Measurements from ENCODE around the gene SLC12A8.

Gene SLC12A8

GRCh38 chr3:125134952-125135351, 77.6 kb downstream of the SLC12A8 start:
- H2AFZ ChIP-seq (ENCODE audit: low read length): no peak overlapping the region
- H3K27me3 ChIP-seq (ENCODE audit: insufficient read depth, low read length, poor library complexity, severe bottlenecking): no peaks in the 10 kb centered on the region
- no peaks in the 10 kb centered on the region for H3K9me3 ChIP-seq (ENCODE audit: insufficient read depth, low read depth, low read length)
- no peaks in the 10 kb centered on the region for H4K20me1 ChIP-seq (ENCODE audit: insufficient read depth, low read length, poor library complexity, severe bottlenecking)
- H3K9ac ChIP-seq (ENCODE audit: low read depth, low read length, poor library complexity, severe bottlenecking): no peak overlapping the region
- H3F3A ChIP-seq (ENCODE audit: low read depth): no peaks in the 10 kb centered on the region
- no peaks in the 10 kb centered on the region for H3K36me3 ChIP-seq (ENCODE audit: insufficient read depth, low read length)
- no peak overlapping the region for H3K4me3 ChIP-seq (ENCODE audit: low read length, poor library complexity, severe bottlenecking)
- no peak for TF ChIP-seq EZH2phosphoT487 (IDR thresholded peaks at IDR 0.05; ENCODE audit: borderline replicate concordance)
- TF ChIP-seq CTCF (conservative IDR thresholded peaks at IDR 0.05; ENCODE audit: low read length): no peak
- no peak overlapping the region for H3K4me2 ChIP-seq (ENCODE audit: low read depth, low read length, poor library complexity, severe bottlenecking)
- no peaks in the 10 kb centered on the region for H3K79me2 ChIP-seq (ENCODE audit: insufficient read depth, low read length)
- H3K9me2 ChIP-seq (replicated peaks; ENCODE audit: low read depth, low read length): no peaks in the 10 kb centered on the region
- H3K4me1 ChIP-seq (ENCODE audit: insufficient read depth, low read length, poor library complexity, severe bottlenecking): no peaks in the 10 kb centered on the region

- Histone ChIP-seq H3K9me3 (ENCODE audit: insufficient read depth, low read depth, low read length) (no peaks in the 10 kb centered on the region), H4K20me1 (ENCODE audit: insufficient read depth, low read length, poor library complexity, severe bottlenecking) (no peaks in the 10 kb centered on the region), H3K9ac (ENCODE audit: low read depth, low read length, poor library complexity, severe bottlenecking) (no peak overlapping the region), H3F3A (ENCODE audit: low read depth) (no peaks in the 10 kb centered on the region), H3K9me2 (replicated peaks; ENCODE audit: low read depth, low read length) (no peaks in the 10 kb centered on the region), H2AFZ (ENCODE audit: low read length) (0 out of 2 replicates have a peak overlapping the region, but pooled peaks have one; percentile 28), H3K79me2 (ENCODE audit: insufficient read depth, low read length) (no peaks in the 10 kb centered on the region), H3K4me3 (ENCODE audit: low read length, poor library complexity, severe bottlenecking) (no peak overlapping the region), H3K36me3 (ENCODE audit: insufficient read depth, low read length) (no peaks in the 10 kb centered on the region), H3K4me1 (ENCODE audit: insufficient read depth, low read length, poor library complexity, severe bottlenecking) (peaks cover 5% of the 10 kb centered on the region), H3K27me3 (ENCODE audit: insufficient read depth, low read length, poor library complexity, severe bottlenecking) (no peaks in the 10 kb centered on the region), H3K4me2 (ENCODE audit: low read depth, low read length, poor library complexity, severe bottlenecking) (no peak overlapping the region)
- TF ChIP-seq CTCF (conservative IDR thresholded peaks at IDR 0.05; ENCODE audit: low read length) (no peak), EZH2phosphoT487 (IDR thresholded peaks at IDR 0.05; ENCODE audit: borderline replicate concordance) (no peak)
Measured at GRCh38 chr3:125132815-125133214, 79.7 kb downstream of the SLC12A8 start.

GRCh38 chr3:125129512-125129997, 83.0 kb downstream of the SLC12A8 start:
- H3F3A ChIP-seq (ENCODE audit: low read depth): no peaks in the 10 kb centered on the region
- H2AFZ ChIP-seq (ENCODE audit: low read length): no peak overlapping the region
- H3K4me3 ChIP-seq (ENCODE audit: low read length, poor library complexity, severe bottlenecking): no peak overlapping the region
- no peaks in the 10 kb centered on the region for H3K79me2 ChIP-seq (ENCODE audit: insufficient read depth, low read length)
- H3K9ac ChIP-seq (ENCODE audit: low read depth, low read length, poor library complexity, severe bottlenecking): no peak overlapping the region
- H3K9me3 ChIP-seq (ENCODE audit: insufficient read depth, low read depth, low read length): no peaks in the 10 kb centered on the region
- H3K9me2 ChIP-seq (replicated peaks; ENCODE audit: low read depth, low read length): no peaks in the 10 kb centered on the region
- no peaks in the 10 kb centered on the region for H3K27me3 ChIP-seq (ENCODE audit: insufficient read depth, low read length, poor library complexity, severe bottlenecking)
- H3K4me2 ChIP-seq (ENCODE audit: low read depth, low read length, poor library complexity, severe bottlenecking): no peak overlapping the region
- no peak for TF ChIP-seq CTCF (conservative IDR thresholded peaks at IDR 0.05; ENCODE audit: low read length)
- TF ChIP-seq EZH2phosphoT487 (IDR thresholded peaks at IDR 0.05; ENCODE audit: borderline replicate concordance): no peak
- no peaks in the 10 kb centered on the region for H3K36me3 ChIP-seq (ENCODE audit: insufficient read depth, low read length)
- no peaks in the 10 kb centered on the region for H4K20me1 ChIP-seq (ENCODE audit: insufficient read depth, low read length, poor library complexity, severe bottlenecking)
- peaks cover 5% of the 10 kb centered on the region for H3K4me1 ChIP-seq (ENCODE audit: insufficient read depth, low read length, poor library complexity, severe bottlenecking)

All from Loucy (cell line).